Urinary bladder (tissue), 4 donors: Measurements from ENCODE around the gene SLC6A19. TPM values are rescaled to one million over a fixed set of nuclear protein-coding genes. Genes with fewer than 3 reads are reported as not detected.

Experiments
- DNase-seq: peaks from one replicate; pipeline ENCODE4 v3.0.0-alpha.2; 2015; ENCODE audit errors: extremely low spot score
- H3K27ac ChIP-seq: one replicate; pipeline ENCODE4 v1.5.1; 2013; ENCODE audit warnings: low read depth, mild to moderate bottlenecking, moderate library complexity
- H3K36me3 ChIP-seq: one replicate; pipeline ENCODE4 v1.6.1; 2013; ENCODE audit warnings: mild to moderate bottlenecking, moderate library complexity; ENCODE audit not compliant: insufficient read depth
- H3K4me1 ChIP-seq: one replicate; pipeline ENCODE4 v1.6.1; 2013; ENCODE audit warnings: mild to moderate bottlenecking, moderate library complexity; ENCODE audit not compliant: insufficient read depth
- H3K4me3 ChIP-seq: one replicate; pipeline ENCODE4 v1.5.1; 2013; ENCODE audit warnings: low read depth, low read length
- WGBS: extraction: QIAGEN DNeasy Blood & Tissue Kit; methylation state at CpG from one replicate; pipeline ENCODE4 v1.1.7; 2013; 5-methylcytosine and 5-hydroxymethylcytosine counted together
- polyA plus RNA-seq: library from polyadenylated mRNA; stranded (reverse); fragments of 200-250 nt; gene quantifications from one replicate; pipeline ENCODE4 v1.2.3, GENCODE V29; 2013
- total RNA-seq: library from RNA; depleted of rRNA; stranded (reverse); fragments of >200 nt; gene quantifications from one replicate; pipeline ENCODE4 v1.2.3, GENCODE V29; 2014
- donor health status: healthy with polysubstance abuse.
- donor health status: healthy.

SLC6A19 gene
- total and polyA plus RNA-seq, 2 donors = not detected

DNA sequence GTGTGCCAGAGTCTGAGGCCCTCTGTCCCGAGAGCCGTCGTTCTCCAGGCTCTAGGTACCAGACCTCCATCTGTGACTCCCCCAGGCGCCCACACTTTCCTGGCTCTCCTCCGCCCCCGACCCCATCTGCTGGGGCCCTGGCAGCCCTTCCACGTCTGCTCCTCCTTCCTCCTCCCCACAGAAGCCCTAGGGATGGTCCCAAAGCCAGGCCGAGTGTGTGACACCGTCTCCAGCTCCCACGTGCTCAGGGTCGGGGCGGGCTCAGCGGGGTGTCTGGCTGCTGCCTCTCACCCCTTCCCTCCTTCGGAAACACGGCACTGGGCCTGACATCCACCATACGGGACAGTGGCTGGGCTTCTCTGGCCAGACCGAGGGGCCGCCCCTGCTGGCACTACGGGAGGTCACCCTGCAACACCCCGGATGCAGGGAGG is 20.5 kb upstream of the SLC6A19 start:
- no peaks in the 10 kb centered on the region for H3K4me1 ChIP-seq
- 72% methylated on average over 20 of the region's 20 CpGs for WGBS
- no peaks in the 10 kb centered on the region for H3K36me3 ChIP-seq
- H3K27ac ChIP-seq = no peak overlapping the region
- no peak for DNase-seq
- H3K4me3 ChIP-seq = no peak overlapping the region

DNA sequence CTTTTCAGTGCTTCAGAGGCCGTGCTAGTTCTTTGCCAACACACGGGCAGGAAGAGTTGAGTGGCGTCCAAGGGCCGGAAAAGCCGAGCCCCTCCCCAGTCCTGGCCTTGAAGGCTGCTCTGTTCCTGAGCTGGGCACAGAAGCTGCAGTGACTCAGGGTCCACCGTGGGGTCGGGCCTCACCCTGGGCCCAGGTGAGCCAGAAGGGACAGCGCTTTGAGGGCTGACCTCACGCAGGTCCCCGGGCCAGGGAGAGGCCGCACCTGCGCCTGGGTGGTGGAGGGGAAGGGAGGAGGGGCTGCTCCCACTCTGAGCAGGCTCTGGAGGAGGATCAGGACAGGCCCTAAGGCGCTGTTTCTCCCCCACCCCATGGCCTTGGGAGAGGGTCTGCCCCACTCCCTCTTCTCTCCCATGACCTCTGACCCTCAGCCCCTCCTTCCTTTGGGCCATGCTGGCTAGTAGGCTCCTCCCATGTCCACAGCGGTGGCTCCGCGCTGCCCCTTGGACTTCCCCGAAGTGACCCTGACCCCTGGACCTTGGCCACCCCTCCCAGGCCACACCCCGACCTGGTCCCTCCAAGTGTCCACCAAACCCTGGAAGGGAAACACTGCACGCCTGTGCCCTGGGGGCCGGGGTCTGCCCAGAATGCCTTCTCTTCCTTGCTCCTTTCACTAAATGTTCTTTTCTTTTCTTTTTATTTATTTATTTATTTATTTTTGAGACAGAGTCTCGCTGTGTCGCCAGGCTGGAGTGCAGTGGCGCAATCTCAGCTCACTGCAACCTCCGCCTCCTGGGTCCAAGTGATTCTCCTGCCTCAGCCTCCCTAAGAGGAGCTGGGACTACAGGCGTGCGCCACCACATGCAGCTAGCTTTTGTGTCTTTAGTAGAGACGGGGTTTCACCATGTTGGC is 19.7 kb upstream of the SLC6A19 start:
- Histone ChIP-seq H3K36me3 (no peaks in the 10 kb centered on the region), H3K27ac (no peak overlapping the region), H3K4me1 (no peaks in the 10 kb centered on the region), H3K4me3 (no peak overlapping the region)
- WGBS = 75% methylated on average over 27 of the region's 27 CpGs
- DNase-seq = no peak

DNA sequence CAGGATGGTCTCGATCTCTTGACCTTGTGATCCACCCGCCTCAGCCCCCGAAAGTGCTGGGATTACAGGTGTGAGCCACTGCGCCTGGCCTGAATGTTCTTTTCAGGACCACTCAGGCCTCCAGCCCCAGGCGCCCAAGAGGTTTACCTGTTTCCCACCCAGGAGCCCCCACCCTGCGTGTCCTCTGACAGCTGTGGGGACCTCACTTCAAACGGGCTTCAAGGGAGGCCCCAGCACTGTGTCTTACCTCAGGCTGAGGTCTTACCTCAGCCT is 19.1 kb upstream of the SLC6A19 start:
- no peaks in the 10 kb centered on the region for H3K4me1 ChIP-seq
- DNase-seq = no peak
- no peak overlapping the region for H3K27ac ChIP-seq
- WGBS = 85% methylated on average over 7 of the region's 7 CpGs
- H3K36me3 ChIP-seq = no peaks in the 10 kb centered on the region
- H3K4me3 ChIP-seq = no peak overlapping the region

DNA sequence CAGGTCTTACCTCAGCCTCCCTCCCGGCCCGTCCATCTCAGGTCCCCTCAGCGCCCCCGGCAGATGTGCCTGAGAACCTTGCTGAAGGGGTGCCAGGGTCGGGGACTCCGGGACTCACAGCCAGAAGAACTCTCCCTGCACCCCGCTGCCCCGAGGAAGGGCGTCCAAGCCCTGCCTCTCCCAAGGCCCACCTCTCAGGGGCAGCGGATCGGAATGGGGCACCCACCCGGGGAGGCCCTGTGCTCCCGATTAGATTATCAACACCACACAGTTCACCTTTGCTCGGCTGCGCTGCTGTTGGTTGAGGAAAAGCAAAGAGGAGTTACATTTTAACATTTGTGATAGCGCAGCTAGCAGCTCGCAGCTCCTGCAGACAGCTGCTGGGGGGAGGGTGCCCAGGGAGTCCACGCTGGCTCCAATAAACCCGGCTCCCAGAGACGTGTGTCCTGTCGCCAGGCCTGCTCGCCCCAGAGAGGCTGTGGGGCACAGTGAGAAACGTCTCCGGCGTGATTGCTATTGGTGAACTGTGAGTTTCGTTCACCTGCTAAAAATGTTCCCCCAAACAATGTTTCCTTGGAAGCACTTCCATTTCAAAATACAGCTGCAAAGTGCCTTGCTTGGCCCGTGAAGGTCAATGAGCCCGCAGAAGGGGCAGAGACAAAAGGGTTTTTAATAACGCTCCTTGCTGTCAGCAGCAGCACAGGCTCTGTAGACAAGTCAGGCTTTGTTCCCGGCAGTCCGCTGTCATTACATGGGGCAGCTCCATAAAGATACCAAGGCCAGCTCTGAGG is 18.6 kb upstream of the SLC6A19 start:
- Histone ChIP-seq H3K36me3 (no peaks in the 10 kb centered on the region), H3K27ac (no peak overlapping the region), H3K4me1 (no peaks in the 10 kb centered on the region), H3K4me3 (no peak overlapping the region)
- WGBS = 57% methylated on average over 31 of the region's 31 CpGs
- DNase-seq = no peak

DNA sequence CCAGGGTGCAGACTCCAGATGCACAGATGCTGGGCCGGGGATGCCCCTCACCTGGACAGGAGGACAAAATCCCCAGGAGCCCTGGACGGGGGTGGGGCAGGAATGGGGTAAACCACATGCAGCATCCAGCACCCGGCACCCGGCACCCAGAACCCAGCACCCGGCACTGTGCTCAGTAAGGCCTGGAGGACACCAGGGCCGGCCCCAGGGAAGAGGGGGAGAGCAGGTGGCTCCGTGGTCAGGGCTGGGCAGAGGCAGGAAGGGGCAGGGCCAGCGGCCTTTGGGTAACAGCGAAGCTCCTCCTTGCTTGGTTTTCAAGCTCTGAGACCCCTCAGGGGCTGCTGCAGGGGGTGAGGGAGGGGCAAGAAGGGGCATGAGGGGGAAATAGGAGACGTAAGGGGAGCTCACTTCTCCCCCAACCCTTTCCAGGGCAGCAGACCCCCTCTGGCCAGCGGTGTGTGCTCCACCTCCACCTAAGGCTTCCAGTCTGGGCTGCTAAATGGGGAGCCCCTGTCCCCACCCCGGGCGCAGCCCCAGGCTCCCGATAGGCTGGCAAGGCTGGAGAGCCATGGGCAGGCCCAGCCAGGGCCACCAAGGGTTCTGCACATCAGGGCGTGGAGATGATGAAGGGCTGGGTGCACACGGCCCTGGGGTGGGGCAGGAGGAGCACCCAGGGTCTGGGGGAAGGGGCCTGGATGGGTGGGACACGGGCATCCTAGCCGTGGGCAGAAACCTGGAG is 17.8 kb upstream of the SLC6A19 start:
- DNase-seq = no peak
- Histone ChIP-seq H3K27ac (no peak overlapping the region), H3K4me1 (no peaks in the 10 kb centered on the region), H3K4me3 (no peak overlapping the region), H3K36me3 (no peaks in the 10 kb centered on the region)
- 75% methylated on average over 18 of the region's 18 CpGs for WGBS

DNA sequence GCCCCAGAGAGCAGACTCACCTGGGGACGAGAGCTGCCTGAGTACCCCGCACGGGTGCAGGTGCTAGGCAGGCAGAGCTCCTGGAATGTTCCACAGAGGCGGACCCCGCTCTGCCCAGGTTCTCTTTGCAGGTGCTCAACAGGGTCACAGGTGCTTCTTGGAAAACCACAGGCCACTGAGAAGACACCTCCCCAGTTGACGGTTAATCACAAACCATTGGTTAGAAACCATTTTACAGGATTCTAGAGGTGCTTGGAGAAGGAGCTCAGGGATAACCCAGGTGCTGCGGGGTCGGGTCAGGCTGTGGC is 17.3 kb upstream of the SLC6A19 start:
- Histone ChIP-seq H3K36me3 (no peaks in the 10 kb centered on the region), H3K4me3 (no peak overlapping the region), H3K4me1 (no peaks in the 10 kb centered on the region), H3K27ac (no peak overlapping the region)
- WGBS = 95% methylated on average over 8 of the region's 8 CpGs
- no peak for DNase-seq

DNA sequence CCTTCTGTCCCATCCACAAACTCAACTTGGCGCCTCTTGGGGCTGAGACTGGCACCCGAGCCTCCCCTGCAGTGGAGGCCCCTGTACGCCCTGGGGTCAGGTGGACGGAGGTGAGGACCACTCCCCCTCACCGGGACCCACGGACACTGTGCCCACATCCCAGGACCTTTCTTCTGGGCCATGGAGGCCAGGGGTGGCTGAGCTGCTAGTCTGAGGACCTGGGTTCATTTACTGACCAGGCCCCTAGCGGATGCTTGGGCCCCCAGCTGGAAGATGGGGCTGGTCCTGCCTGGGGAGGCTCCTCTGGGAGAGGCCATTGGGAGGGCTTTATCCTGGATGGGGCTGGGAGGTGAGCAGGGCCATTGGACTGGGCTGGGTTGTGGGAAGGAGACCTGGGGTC is 16.9 kb upstream of the SLC6A19 start:
- DNase-seq = no peak
- H3K36me3 ChIP-seq = no peaks in the 10 kb centered on the region
- WGBS = 90% methylated on average over 7 of the region's 7 CpGs
- no peaks in the 10 kb centered on the region for H3K4me1 ChIP-seq
- H3K27ac ChIP-seq = no peak overlapping the region
- no peak overlapping the region for H3K4me3 ChIP-seq

DNA sequence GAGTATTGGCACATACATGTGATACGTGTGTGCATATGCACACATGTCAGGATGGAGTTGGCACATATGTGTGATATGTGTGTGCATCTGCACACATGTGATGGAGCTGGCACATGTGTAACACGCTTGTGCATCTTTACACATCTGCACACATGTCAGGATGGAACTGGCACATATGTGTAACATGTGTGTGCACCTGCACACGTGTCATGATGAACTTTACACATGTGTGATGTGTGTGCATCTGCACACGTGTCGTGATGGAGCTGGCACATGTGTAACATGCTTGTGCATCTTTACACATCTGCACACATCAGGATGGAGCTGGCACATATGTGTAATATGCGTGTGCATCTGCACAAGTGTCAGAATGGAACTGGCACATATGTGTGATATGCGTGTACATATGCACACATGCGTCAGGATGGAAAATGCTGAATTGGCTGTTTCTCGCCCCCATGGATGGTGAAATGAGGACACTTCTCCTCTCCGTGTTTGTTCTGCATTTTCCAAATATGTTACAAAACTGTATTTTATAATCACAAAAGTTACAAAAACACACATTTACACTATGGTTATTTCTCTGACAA is 16.3 kb upstream of the SLC6A19 start:
- Histone ChIP-seq H3K4me3 (no peak overlapping the region), H3K27ac (no peak overlapping the region), H3K36me3 (no peaks in the 10 kb centered on the region), H3K4me1 (no peaks in the 10 kb centered on the region)
- WGBS = 86% methylated on average over 10 of the region's 10 CpGs
- no peak for DNase-seq

DNA sequence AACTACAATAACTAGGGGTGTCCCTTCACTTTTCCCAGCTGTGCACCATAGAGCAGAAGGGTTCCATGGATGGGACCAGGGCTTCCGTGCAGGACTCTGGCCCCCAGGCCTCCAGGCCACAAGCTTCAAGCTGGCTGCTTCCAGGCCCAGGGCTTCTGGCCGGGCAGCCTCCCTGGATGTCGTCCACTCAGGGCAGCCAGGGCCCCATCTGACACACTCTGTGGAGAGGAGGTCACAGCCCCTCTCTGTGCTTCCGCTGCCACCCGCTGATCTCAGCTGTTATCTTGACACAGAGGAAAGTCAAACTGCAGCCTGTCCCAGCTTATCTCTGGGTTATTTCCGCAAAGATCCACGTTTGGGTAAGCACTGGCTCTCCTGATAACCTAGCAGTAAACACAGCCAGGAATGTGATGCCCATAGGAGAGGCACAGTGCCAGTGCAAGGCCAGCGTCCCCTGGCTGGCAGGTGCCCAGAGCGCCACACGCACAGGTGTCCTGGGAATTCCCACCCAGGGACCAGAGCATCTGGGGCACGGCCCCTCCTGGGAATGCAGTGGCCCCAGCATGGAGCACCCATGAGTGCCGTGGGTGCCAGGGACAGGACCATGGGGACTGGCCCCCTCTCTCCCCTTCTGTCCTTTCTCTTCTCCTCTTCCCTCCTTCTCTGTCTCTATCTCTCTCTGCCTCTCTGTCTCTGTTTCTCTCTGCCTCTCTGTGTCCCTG is 15.6 kb upstream of the SLC6A19 start:
- no peak for DNase-seq
- Histone ChIP-seq H3K36me3 (no peaks in the 10 kb centered on the region), H3K4me3 (no peak overlapping the region), H3K4me1 (no peaks in the 10 kb centered on the region), H3K27ac (no peak overlapping the region)
- 43% methylated on average over 12 of the region's 12 CpGs for WGBS

DNA sequence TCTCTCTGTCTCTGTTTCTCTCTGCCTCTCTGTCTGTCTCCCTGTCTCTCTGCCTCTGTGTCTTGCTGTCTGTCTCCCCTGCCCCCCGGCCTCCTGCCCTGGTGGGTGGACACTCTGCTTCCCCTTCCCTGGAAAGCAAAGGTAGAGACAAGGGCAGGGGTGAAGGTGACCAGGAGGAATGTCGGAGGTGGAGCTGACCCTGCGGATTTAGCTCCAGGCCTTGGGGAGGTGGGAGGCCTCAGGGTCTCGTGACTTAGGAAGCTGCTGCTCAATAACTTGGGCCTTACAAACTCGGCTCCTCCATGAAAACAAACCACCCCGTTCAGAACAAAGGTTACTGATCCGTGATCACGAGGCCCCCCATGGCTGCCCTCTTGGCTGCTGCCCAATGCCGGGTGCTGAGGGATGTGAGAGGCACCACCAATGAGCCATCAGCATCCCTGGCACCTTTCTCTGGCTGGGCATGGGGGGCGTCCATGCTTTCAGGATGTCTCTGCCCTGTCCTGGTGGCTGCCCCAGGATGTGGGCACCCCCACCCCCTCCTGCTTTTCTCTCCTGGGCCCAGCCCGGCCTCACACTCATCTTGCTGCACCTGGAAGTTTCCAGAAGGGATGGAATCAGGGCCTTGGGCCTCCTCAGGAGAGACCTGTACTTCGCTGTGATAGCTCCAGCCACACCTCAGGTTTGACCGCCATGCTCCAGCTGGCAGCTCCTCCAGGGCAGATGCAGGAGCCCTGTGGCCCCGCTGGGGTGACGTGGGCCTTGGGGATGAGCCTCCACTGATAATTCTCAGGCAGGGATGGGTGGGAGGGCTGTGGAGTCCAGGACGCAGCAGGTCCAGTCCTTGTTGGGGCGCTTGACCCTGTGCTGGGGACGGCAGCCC is 14.8 kb upstream of the SLC6A19 start:
- Histone ChIP-seq H3K4me3 (no peak overlapping the region), H3K36me3 (no peaks in the 10 kb centered on the region), H3K4me1 (no peaks in the 10 kb centered on the region), H3K27ac (no peak overlapping the region)
- no peak for DNase-seq
- 76% methylated on average over 18 of the region's 18 CpGs for WGBS

DNA sequence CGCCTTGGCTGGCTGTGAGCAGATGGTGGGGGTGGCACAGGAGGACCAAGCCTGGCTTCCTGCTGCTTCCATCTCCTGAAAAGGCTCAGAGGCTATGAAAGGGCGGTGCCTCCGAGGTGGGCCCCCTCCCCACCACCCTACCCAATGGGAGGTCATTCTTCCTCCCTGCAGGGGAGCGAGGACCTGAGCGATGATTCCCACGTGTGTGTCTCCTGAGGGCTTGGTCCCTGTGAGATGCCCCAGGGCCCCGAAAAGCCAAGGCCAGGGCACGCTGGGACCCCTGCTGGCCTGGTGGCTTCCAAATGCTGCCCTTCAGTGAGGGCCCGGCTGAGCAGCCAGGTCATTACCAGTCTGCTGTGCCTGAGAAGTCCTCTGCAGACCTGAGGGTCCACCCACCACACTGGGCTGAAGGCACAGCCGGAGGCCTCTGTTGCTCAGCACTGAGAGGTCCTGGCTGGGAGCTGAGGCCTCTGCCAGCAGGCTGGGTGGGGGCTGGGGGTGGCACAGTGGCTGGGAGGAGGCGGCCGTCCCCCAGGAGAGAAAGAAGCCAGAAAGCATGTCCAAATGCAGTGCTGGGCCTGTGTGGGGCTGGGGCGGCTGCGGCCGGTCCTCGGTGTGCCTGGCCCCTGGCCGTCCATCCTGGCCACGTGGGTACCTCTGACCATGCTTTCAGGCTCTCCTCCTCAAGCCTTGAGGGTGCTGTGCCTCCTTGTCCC is 14.0 kb upstream of the SLC6A19 start:
- Histone ChIP-seq H3K27ac (no peak overlapping the region), H3K4me3 (no peak overlapping the region), H3K36me3 (no peaks in the 10 kb centered on the region), H3K4me1 (no peaks in the 10 kb centered on the region)
- no peak for DNase-seq
- WGBS = 86% methylated on average over 18 of the region's 18 CpGs

DNA sequence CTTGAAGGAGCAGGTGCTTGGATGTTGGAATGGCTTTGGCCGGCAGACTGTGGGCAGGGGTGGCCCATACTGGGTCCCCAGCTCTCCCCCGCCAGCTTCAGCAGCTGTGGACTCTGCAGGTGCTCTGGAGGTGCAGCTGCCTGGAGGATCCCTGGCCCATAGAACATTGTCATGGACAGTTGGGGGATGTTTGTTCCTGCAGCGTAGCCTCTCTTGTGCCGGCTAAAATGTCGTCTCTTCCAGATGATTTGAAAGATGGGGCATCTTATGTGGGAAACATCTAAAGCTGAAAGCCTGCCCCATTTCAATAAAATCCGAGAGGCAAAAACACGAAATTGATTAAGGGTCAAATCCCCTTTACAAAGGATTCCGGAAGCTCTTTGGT is 13.5 kb upstream of the SLC6A19 start:
- Histone ChIP-seq H3K27ac (no peak overlapping the region), H3K4me1 (no peaks in the 10 kb centered on the region), H3K36me3 (no peaks in the 10 kb centered on the region), H3K4me3 (no peak overlapping the region)
- DNase-seq = no peak
- WGBS = 91% methylated on average over 8 of the region's 8 CpGs
